ENCODE data around the gene RNF111. TPM values are rescaled to one million over a fixed set of nuclear protein-coding genes. Genes with fewer than 3 reads are reported as not detected.

The RNF111 gene
- polyA plus RNA-seq, 1 donor (not counting 4 experiments of a cell fraction or from before 2014, with no cell fraction given), result 27.4 TPM

DNA sequence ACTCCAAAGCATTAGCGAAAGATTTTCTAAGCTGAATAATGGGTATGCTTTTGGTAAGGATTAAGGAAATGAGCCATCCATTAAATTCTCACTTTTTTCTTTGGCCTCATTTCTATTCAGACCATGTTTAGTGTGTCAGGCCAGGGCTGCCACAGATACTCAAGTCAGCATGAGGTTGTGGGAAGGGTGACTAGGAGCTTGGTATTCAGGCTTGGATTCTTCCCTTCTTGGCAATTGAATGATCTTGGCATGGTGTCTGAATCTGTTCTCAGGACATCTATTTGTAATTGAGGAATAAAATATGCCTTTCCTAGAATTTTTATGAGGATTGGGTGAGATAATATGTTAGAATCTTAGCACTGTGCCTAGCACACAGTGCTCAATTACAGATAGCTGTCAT lies 128.7 kb downstream of the RNF111 start:
- no peak for FAIRE-seq
- Histone ChIP-seq H3K36me3 (ENCODE audit: control insufficient read depth in 2 of 2, extremely low read depth in 1 of 2, insufficient read depth in 2 of 2, low read length in 2 of 2) (peaks cover 12 to 47% of the 10 kb centered on the region in 2 experiments), H3K4me1 (ENCODE audit: control insufficient read depth, extremely low read depth, insufficient read depth, low read length) (no peaks in the 10 kb centered on the region)

DNA sequence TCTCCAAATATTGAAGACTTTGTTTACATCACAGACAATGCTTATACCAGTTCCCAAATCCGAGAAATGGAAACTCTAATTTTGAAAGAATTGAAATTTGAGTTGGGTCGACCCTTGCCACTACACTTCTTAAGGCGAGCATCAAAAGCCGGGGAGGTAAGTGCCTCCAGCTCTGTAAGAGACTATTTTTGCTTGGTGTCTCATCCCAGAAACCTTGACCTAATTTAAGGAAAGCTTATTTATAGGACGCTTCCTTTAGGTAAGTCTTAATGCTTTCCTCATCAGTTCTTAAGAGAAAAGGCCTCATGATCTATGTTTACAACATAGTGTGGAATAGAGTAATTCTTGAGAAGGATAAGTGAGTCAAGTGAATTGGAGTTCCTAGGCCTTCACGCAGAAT lies 129.3 kb downstream of the RNF111 start:
- no peak for DNase-seq (ENCODE audit: low read depth, low spot score)
- dilution Hi-C loops (cut with MboI; ENCODE audit: extremely low pct_ligation_motif_present, low sequenced_read_pairs), result no loop called here
- no peak overlapping the region for H3K9ac ChIP-seq (ENCODE audit: control insufficient read depth, extremely low read depth, insufficient read depth, low read length)
- H3K4me3 ChIP-seq (ENCODE audit: control insufficient read depth in 2 of 3, extremely low read depth in 1 of 3, insufficient read depth in 2 of 3, low read depth in 1 of 3, low read length in 3 of 3), result no peak overlapping the region
- no peak overlapping the region for H3K4me2 ChIP-seq (ENCODE audit: control insufficient read depth, extremely low read depth, insufficient read depth, low read depth, low read length)
- H3K9me3 ChIP-seq (ENCODE audit: control insufficient read depth, low read depth, low read length), result no peaks in the 10 kb centered on the region
- H4K20me1 ChIP-seq (ENCODE audit: control insufficient read depth, extremely low read depth, insufficient read depth, low read length), result no peaks in the 10 kb centered on the region
- no peaks in the 10 kb centered on the region for H3K79me2 ChIP-seq (ENCODE audit: control insufficient read depth, insufficient read depth, low read length)
- no peak overlapping the region for H3K27ac ChIP-seq (ENCODE audit: control insufficient read depth, insufficient read depth, low read length)
- H3K27me3 ChIP-seq (ENCODE audit: control insufficient read depth, extremely low read depth, insufficient read depth, low read length), result no peaks in the 10 kb centered on the region
- TF ChIP-seq, protein P1, sequence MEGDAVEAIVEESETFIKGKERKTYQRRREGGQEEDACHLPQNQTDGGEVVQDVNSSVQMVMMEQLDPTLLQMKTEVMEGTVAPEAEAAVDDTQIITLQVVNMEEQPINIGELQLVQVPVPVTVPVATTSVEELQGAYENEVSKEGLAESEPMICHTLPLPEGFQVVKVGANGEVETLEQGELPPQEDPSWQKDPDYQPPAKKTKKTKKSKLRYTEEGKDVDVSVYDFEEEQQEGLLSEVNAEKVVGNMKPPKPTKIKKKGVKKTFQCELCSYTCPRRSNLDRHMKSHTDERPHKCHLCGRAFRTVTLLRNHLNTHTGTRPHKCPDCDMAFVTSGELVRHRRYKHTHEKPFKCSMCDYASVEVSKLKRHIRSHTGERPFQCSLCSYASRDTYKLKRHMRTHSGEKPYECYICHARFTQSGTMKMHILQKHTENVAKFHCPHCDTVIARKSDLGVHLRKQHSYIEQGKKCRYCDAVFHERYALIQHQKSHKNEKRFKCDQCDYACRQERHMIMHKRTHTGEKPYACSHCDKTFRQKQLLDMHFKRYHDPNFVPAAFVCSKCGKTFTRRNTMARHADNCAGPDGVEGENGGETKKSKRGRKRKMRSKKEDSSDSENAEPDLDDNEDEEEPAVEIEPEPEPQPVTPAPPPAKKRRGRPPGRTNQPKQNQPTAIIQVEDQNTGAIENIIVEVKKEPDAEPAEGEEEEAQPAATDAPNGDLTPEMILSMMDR (optimal IDR thresholded peaks at IDR 0.05 in 1 of 3, IDR thresholded peaks at IDR 0.05 in 1 of 3, conservative IDR thresholded peaks at IDR 0.05 in 1 of 3; ENCODE audit: extremely low read depth in 1 of 3, insufficient read depth in 2 of 3, low read length in 3 of 3), result no peak
- no peak for TF ChIP-seq EZH2 (IDR thresholded peaks at IDR 0.05; ENCODE audit: low read length)
- H3K36me3 ChIP-seq (ENCODE audit: control insufficient read depth in 2 of 2, extremely low read depth in 1 of 2, insufficient read depth in 2 of 2, low read length in 2 of 2), result peaks cover 12 to 47% of the 10 kb centered on the region in 2 experiments
- no peaks in the 10 kb centered on the region for H3K4me1 ChIP-seq (ENCODE audit: control insufficient read depth, extremely low read depth, insufficient read depth, low read length)
- no peak overlapping the region for H2AFZ ChIP-seq (ENCODE audit: control insufficient read depth, low read length)
- FAIRE-seq, result no peak
- H3K9me1 ChIP-seq (ENCODE audit: control insufficient read depth, extremely low read depth, insufficient read depth, low read length), result no peaks in the 10 kb centered on the region

More for the DNA sequence above, 128.7 kb downstream of the RNF111 start:
- H3K79me2 ChIP-seq (ENCODE audit: control insufficient read depth, insufficient read depth, low read length), result no peaks in the 10 kb centered on the region
- H3K9me1 ChIP-seq (ENCODE audit: control insufficient read depth, extremely low read depth, insufficient read depth, low read length), result no peaks in the 10 kb centered on the region
- no peak overlapping the region for H3K27ac ChIP-seq (ENCODE audit: control insufficient read depth, insufficient read depth, low read length)
- no peak for TF ChIP-seq EZH2 (IDR thresholded peaks at IDR 0.05; ENCODE audit: low read length)
- TF ChIP-seq, protein P1 (optimal IDR thresholded peaks at IDR 0.05 in 1 of 3, IDR thresholded peaks at IDR 0.05 in 1 of 3, conservative IDR thresholded peaks at IDR 0.05 in 1 of 3; ENCODE audit: extremely low read depth in 1 of 3, insufficient read depth in 2 of 3, low read length in 3 of 3), result no peak
- no peaks in the 10 kb centered on the region for H4K20me1 ChIP-seq (ENCODE audit: control insufficient read depth, extremely low read depth, insufficient read depth, low read length)
- no peaks in the 10 kb centered on the region for H3K9me3 ChIP-seq (ENCODE audit: control insufficient read depth, low read depth, low read length)
- dilution Hi-C loops (cut with MboI; ENCODE audit: extremely low pct_ligation_motif_present, low sequenced_read_pairs), result no loop called here
- H2AFZ ChIP-seq (ENCODE audit: control insufficient read depth, low read length), result no peak overlapping the region
- H3K27me3 ChIP-seq (ENCODE audit: control insufficient read depth, extremely low read depth, insufficient read depth, low read length), result no peaks in the 10 kb centered on the region
- H3K4me3 ChIP-seq (ENCODE audit: control insufficient read depth in 2 of 3, extremely low read depth in 1 of 3, insufficient read depth in 2 of 3, low read depth in 1 of 3, low read length in 3 of 3), result no peak overlapping the region
- H3K9ac ChIP-seq (ENCODE audit: control insufficient read depth, extremely low read depth, insufficient read depth, low read length), result no peak overlapping the region
- DNase-seq (ENCODE audit: low read depth, low spot score), result no peak
- H3K4me2 ChIP-seq (ENCODE audit: control insufficient read depth, extremely low read depth, insufficient read depth, low read depth, low read length), result no peak overlapping the region
